ENCODE data around the gene OR4Q2. TPM values are rescaled to one million over a fixed set of nuclear protein-coding genes. Genes with fewer than 3 reads are reported as not detected.
"Not testable (repeated sequence)": the region's sequence is repeated elsewhere in the genome, so short reads cannot be mapped to it uniquely, and the experiment has no call there.

OR4Q2 gene
- total RNA-seq = not detected in 2 replicates

DNA sequence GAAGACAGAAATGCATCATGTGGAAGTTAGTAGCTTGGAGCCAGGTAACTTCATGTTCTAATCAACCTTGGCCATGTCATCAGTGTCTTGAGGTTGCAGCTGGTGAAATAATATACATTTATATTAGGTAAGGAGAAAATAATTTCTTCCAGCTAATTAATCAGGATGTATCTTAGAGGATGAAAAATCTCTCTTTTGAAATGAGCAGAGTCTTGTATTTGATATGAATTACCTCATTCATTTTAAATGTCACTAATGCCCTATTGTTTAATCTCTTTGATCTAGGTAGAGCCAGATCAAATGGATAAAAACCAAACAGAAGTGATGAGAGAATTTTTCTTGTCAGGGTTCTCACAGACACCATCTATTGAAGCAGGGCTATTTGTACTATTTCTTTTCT, at the start of gene OR4Q2:
Gene OR4Q2, plus strand, starts transcription at position 301 of the 400 bp plus-strand sequence.
- no peak for DNase-seq

DNA sequence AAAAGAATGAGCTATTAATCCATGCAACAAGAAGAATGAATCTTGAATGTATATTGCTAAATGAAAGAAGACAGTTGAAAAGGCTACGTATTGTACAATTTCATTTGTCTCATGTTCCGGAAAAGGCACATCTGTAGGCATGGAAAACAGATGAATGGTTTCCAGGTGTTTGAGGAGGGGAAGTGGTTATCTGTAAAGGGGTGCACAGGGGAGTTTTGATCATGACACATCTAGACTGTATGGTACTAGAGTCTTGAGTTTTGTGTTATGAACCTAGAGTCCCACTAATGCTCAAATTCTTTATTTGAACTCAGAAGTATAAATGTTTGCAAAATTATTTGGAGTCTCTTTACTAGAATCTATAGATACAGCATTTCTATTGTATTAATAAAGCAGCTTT, 32.2 kb upstream of the OR4Q2 start:
- DNase-seq = not testable (repeated sequence)

DNA sequence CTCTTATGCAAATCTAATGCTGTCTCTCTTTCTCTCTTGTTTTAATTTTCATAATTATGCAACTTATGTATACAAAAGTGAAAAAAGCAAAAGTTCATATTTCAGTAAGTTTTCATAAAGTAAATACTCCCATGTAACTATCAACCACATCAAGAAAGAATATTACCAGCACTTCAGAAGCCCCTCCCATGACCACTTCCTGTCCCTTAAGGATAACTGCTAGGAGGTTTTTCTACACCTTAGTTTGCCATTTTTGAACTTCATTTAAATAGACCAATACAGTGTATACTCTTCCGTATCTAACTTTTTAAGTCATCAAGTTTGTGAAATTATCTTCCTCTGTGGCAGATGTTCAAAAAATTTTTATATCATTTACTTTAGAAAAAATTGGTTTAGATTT, 27.1 kb upstream of the OR4Q2 start:
- DNase-seq = no peak

DNA sequence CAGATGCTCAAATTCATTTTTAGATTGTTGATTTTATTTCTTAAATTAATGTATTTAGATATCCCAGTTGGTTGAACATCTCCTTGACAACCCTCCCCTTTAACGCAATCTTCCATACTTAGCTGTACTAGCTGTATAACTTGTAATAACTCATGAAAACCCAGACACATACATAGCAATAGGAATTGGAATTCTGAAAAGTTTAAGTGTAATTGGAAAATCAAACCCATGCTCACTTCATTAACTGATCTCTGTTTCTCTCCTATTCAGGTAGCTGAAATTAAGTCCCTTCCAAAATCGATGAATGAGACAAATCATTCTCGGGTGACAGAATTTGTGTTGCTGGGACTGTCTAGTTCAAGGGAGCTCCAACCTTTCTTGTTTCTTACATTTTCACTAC, 26.7 kb upstream of the OR4Q2 start, which contains the start of gene OR4K15:
Gene OR4K15, plus strand, starts transcription at position 301 of the 400 bp plus-strand sequence. Its CDS starts 0 bp downstream, at position 301.
- DNase-seq = no peak

DNA sequence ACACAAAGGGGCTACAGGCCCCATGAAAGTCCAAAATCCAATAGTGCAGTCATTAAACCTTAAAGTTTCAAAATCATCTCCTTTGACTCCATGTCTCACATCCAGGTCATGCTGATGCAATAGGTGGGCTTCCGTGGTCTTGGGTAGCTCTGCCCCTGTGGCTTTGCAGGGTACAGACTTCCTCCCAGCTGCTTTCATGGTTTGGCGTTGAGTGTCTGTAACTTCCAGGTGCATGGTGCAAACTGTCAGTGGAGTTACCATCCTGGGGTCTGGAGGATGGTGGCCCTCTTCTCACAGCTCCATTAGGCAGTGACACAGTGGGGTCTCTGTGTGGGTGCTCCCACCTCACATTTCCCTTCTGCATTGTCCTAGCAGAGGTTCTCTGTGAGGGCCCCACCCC, 8.5 kb upstream of the OR4Q2 start:
- DNase-seq = no peak

DNA sequence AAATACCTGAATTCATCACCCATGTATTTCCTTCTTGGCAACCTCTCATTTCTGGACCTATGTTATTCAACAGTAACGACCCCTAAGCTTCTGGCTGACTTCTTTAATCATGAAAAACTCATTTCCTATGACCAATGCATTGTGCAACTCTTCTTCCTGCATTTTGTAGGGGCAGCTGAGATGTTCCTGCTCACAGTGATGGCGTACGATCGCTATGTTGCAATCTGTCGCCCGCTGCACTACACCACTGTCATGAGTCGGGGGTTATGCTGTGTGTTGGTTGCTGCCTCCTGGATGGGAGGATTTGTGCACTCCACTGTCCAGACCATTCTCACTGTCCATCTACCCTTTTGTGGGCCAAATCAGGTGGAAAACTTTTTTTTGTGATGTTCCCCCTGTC, 356 bp downstream of the OR4Q2 start:
- DNase-seq = no peak

DNA sequence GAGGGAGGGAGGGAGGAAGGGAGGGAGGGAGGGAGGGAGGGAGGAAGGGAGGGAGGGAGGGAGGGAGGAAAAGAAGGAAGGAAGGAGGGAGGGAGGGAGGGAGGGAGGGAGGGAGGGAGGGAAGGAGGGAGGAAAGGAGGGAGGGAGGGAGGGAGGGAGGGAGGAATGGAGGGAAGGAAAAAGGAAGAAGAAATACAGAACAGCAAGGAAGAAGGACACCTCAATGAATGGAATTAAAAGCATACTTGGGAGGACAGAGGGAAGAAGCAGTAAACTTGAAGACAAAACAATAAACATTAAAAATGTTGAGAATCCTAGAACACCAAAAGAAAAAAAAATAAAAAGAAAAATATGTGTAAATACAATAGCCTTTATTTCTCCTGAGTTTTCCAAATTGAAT, 6.2 kb downstream of the OR4Q2 start:
- DNase-seq = no peak

DNA sequence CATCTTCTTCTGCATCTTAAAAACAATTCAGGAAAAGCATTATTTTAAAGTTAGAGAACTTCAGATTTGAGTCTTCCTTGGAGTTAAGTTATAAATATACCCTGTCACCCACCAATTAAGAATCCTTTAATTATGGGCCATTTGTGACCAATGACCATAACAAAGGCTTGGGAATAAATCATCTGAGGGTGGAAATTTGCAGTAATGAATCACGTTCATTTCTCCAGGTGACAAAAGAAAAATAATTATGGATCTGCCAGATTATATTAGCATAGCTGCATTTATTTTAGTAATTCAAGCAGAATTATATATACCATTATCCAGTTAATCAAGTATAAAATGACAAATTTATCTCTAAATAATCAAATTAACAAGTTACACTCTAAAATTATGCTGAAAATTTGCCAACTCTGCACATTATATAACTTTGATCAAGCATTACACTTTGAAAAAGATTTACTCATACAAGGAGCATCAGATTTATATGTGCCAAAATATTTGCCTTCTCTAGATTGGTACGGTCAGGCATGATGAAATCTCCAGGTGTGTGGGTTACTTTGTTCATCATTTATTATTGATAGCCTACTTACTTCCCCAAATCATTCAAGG, 17.4 kb downstream of the OR4Q2 start, which contains the start of gene OR4K14:
Gene OR4K14, minus strand, starts transcription at position 51 of the 609 bp plus-strand sequence. CDS start 4,114 bp downstream, outside the sequence.
- no peak for DNase-seq

DNA sequence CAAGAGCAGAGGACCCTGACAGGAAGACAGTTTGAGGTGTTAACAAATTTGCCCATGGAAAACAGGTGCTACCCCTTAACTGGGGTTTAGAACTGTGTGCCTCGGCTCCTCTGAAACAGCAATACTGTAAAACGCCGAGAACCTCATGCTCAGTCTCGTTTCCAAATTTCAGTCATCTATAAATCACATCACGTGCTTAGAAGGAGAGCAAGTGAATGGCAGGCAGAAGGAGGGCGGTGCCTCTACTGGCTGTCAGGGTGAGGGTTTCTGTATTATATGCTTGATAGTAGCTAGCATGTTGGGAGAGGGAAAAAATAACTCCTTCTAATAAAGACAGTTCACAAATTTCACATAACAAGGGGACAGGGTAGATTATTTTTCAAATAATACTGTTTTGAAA, 29.1 kb downstream of the OR4Q2 start:
- no peak for DNase-seq

DNA sequence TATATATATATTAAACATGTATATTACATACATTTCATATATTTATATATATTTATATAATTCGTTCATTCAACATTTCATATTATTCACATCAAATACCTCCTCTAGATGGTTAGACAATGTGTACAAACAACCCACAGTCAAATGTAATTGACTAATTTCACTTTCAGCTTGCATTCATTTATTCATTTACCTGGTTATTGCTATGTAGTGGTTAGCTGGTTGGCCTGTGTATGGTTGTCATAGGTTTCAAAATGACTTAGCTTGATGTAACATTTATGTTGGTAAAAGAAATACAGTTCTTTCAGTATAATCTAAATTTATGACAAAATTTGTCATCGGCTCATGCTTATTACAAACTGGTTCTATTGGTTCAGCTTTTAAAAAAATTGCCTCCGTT, 33.5 kb downstream of the OR4Q2 start:
- no peak for DNase-seq

DNA sequence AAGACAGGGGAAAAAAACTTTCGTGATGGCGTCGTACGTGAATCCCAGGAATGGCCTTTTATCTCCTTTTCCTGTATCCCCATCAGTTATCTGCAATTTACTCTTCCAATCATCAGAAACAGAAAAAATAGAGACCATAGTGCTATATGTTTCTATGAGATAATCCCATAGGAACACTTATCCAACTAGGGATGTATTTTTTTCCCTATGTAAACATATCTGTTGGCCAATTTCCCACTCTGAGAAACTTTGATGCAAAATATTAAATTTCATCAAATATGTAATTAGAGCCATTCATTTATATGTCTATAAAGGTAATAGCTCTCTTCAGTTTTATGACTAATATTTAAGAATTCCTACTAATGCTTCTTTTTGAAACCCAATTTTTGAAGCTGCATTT, 34.0 kb downstream of the OR4Q2 start, which contains the start of gene OR4K13:
Gene OR4K13, minus strand, starts transcription at position 101 of the 400 bp plus-strand sequence. CDS start 1,280 bp downstream, outside the sequence.
- DNase-seq = no peak

DNA sequence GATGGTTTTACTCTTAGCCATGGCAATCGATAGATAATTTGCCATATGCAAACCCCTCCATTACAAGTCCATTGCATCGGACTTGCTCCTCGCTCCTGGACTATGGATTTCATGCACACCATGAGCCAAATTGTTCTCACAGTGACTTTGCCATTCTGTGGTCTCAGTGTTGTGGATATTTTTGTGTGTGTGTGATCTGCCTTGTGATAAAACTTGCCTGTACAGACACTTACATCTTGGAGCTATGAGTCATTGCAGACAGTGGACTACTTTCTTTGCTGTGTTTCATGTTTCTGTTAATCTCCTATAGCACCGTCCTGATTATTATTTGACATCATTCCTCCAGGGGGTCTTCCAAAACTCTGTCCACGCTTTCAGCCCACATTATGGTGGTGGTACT, 42.3 kb downstream of the OR4Q2 start:
- DNase-seq = no peak

DNA sequence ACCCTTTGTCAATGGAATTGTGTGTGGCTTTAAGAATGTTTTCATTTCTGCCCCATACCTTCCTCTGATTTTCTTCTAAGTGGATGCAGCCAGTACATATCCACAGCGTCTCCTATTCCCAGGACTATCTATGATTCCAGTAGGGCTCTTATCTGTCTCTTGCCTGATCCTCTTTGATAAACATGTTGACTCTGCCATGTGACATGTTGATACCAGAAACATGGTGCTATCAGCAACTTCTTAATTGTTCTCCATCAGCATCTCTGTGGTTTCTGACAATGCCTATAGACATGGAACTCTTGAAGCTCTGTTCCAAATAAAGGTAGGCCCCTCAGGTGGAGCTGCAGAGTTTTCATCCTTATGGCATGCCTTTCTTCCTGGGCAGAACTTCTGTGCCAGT, 46.2 kb downstream of the OR4Q2 start:
- no peak for DNase-seq

Other genes starting within 250 kb of the OR4Q2 start
- not detected in 2 replicates for gene OR4M1, start 228.7 kb upstream of the OR4Q2 start, total RNA-seq
- not detected in 2 replicates for gene OR4N2, start 198.4 kb upstream of the OR4Q2 start, total RNA-seq
- not detected in 2 replicates for gene OR4K2, start 127.0 kb upstream of the OR4Q2 start, total RNA-seq
- gene OR4K5, start 81.6 kb upstream of the OR4Q2 start, total RNA-seq = not detected in 2 replicates
- not detected in 2 replicates for gene OR4K1, start 71.2 kb upstream of the OR4Q2 start, total RNA-seq
- not detected in 2 replicates for gene OR4K15, start 26.6 kb upstream of the OR4Q2 start, total RNA-seq
- gene OR4K14, start 17.1 kb downstream of the OR4Q2 start, total RNA-seq = not detected in 2 replicates
- gene OR4K13, start 33.9 kb downstream of the OR4Q2 start, total RNA-seq = not detected in 2 replicates
- not detected in 2 replicates for gene OR4L1, start 57.9 kb downstream of the OR4Q2 start, total RNA-seq
- gene OR4K17, start 108.6 kb downstream of the OR4Q2 start, total RNA-seq = not detected in 2 replicates
- gene OR4N5, start 136.7 kb downstream of the OR4Q2 start, total RNA-seq = not detected in 2 replicates
- not detected in 2 replicates for gene OR11G2, start 188.7 kb downstream of the OR4Q2 start, total RNA-seq
- gene OR11H6, start 221.5 kb downstream of the OR4Q2 start, total RNA-seq = not detected in 2 replicates
- gene OR11H7, start 226.8 kb downstream of the OR4Q2 start, total RNA-seq = not detected in 2 replicates
- gene OR11H4, start 237.1 kb downstream of the OR4Q2 start, total RNA-seq = not detected in 2 replicates

Data from dermis blood vessel endothelial cell (primary cell).